RWPE1 (cell line): ENCODE data around the gene SLC44A4.

ENCODE experiments used
- CTCF ChIA-PET: fragments of 350-600 bp; sonication (Branson Sonifier 250); formaldehyde crosslinking; extraction: SDS; loops from one replicate; lab custom pipeline; 2021; lab: Yijun Ruan, JAX
- POLR2A ChIA-PET: fragments of 400-600 bp; formaldehyde crosslinking; extraction: SDS; loops from one replicate; lab custom pipeline; 2020; ENCODE audit warnings: antibody characterized with exemption; ENCODE audit not compliant: low non-redundant PET; lab: Yijun Ruan, JAX
- DNase-seq: peaks from one replicate; pipeline ENCODE4 v3.0.0; 2012; ENCODE audit warnings: low spot score
- H3K27ac ChIP-seq: fragments of 450-650 bp; 2 replicates; pipeline ENCODE4 v1.5.1; 2017
- TF ChIP-seq, protein P1 (sequence below): fragments of 450-650 bp; conservative IDR thresholded peaks from 2 replicates; pipeline ENCODE4 v1.5.1; 2017; ENCODE audit warnings: low read depth, mild to moderate bottlenecking

The SLC44A4 gene

DNA sequence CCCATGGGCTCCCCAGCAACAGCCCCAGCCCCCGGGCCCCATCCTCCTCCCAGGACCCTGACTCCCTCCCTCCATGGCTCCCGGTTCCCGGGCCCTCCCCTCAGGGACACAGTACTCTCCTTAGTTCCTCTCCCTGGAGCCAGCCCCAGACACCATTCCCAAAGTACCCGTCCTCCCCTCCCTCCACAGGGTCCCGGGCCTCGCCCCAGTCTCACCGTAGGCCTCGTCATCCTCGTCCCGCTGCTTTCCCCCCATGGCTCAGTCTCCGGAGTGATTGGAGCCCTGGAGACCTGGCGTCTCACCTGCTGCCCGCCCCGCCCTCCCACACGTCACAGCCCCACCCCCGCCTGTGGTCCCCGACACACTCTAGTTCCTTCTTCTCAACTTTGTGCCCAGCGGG lies at the start of gene SLC44A4:
Gene SLC44A4 (minus strand): TSS at position 272 of the 400 bp plus-strand sequence. CDS start 17 bp downstream, at position 255.
- no peak for DNase-seq
- TF ChIP-seq, protein P1, sequence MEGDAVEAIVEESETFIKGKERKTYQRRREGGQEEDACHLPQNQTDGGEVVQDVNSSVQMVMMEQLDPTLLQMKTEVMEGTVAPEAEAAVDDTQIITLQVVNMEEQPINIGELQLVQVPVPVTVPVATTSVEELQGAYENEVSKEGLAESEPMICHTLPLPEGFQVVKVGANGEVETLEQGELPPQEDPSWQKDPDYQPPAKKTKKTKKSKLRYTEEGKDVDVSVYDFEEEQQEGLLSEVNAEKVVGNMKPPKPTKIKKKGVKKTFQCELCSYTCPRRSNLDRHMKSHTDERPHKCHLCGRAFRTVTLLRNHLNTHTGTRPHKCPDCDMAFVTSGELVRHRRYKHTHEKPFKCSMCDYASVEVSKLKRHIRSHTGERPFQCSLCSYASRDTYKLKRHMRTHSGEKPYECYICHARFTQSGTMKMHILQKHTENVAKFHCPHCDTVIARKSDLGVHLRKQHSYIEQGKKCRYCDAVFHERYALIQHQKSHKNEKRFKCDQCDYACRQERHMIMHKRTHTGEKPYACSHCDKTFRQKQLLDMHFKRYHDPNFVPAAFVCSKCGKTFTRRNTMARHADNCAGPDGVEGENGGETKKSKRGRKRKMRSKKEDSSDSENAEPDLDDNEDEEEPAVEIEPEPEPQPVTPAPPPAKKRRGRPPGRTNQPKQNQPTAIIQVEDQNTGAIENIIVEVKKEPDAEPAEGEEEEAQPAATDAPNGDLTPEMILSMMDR = no peak
- CTCF ChIA-PET = interaction anchor here (1.0 kb wide), 1 partner anchor 15 kb away, joined by 4 read pairs; no protein-coding TSS in a partner anchor
- POLR2A ChIA-PET = no interaction called here
- peak within 1 kb of the TSS; percentile 40 for H3K27ac ChIP-seq

DNA sequence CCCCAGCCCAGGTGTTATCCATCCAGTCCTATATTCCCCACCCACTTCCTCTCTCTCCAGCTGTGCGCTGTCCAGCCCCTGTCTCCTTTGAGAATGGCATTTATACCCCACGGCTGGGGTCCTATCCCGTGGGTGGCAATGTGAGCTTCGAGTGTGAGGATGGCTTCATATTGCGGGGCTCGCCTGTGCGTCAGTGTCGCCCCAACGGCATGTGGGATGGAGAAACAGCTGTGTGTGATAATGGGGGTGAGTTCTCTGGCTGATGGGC lies 49.8 kb upstream of the SLC44A4 start:
- no peak overlapping the region for H3K27ac ChIP-seq
- POLR2A ChIA-PET = no interaction called here
- no peak for DNase-seq
- TF ChIP-seq, protein P1 = no peak
- CTCF ChIA-PET = no interaction called here

DNA sequence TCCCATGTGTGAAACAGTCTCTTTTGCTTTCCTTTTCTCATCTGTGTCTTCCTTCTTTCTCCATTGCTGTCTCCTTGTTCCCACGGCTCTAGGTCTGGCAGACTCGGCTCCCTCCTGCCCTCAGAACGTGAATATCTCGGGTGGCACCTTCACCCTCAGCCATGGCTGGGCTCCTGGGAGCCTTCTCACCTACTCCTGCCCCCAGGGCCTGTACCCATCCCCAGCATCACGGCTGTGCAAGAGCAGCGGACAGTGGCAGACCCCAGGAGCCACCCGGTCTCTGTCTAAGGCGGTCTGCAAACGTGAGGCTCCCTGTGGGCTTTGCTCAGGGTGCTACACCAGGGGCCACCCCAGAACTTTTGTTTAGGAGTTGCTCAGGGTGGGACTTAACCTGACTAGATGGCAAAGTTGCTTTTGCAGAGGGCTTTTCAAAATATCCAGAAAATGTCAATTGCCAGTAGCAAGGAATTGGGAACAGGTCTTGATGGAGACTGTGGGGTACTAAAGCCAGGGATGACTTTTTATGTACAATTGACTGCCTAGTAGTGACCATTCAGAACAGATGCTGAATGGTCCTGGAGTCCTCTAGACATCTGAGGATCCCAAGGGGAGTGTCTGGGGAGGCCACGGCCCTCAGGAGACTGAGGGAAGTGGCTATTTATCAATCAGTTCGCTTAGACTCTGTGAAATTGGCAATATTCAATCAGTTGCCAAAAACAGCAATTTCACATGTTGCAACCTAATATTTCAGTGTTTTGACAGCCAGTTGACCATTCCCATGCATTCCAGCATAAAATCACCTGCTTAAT lies 49.3 kb upstream of the SLC44A4 start:
- no peak overlapping the region for H3K27ac ChIP-seq
- TF ChIP-seq, protein P1 = no peak
- DNase-seq = no peak
- ChIA-PET POLR2A (no interaction called here), CTCF (no interaction called here)

DNA sequence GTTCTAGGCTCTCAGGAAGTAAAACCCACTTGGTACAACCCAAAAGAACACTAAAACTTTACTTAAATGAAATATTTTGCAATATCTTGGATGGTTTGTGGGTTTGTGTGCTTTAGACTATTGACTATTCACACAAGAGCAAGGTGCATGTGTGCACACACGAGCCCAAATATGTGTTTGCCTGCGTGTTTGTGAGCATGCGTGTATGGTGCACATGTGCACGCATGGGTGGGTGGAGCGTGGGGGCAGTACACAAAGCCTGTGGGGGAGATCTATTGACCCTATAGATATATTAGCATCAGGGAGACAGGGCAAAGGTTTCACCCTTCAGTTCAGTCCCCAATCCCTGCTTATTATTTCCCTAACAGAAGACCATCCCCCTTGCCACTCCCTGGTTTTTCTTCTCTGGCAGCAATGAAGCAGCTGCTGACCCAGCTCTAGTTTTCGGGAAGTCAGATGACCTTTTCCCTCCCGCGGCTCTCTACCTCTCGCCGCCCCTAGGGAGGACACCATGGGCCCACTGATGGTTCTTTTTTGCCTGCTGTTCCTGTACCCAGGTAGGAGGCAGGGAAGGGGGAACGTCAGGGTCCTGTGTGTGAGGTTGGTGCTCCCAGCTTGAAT lies 48.6 kb upstream of the SLC44A4 start, which contains the start of gene C2:
Gene C2 (plus strand): TSS at position 476 of the 621 bp plus-strand sequence. CDS start 36 bp downstream, at position 512.
- H3K27ac ChIP-seq = no peak within 1 kb of the TSS
- TF ChIP-seq, protein P1 = no peak
- DNase-seq = no peak
- CTCF ChIA-PET = no interaction called here
- POLR2A ChIA-PET = no interaction called here

DNA sequence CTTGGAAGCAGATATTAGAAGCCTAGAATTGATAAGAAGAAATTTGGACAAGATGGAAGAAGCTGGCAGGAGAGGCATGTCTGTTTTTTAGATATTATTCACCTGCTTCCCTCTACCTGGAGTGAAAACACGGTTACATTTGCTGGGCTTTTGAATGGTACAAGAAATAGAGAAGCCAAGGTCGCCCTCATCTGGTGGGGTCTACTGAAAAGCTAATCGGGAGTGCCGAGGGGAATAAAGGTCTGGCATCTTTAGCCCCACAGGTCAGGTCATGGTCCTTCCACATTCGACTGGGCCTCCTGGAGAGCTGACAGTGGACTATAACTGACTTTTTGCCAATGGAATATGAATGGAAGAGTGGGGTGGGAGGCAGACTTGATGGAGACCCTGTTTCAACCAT lies 44.1 kb upstream of the SLC44A4 start:
- POLR2A ChIA-PET = interaction anchor here (0.6 kb wide), 1 partner anchor 30 kb away, joined by 3 read pairs; no protein-coding TSS in a partner anchor
- DNase-seq = no peak
- no peak overlapping the region for H3K27ac ChIP-seq
- TF ChIP-seq, protein P1 = no peak
- CTCF ChIA-PET = interaction anchor here (0.6 to 1.6 kb wide), 2 partner anchors 21 to 28 kb away, joined by 4 to 6 read pairs; no protein-coding TSS in a partner anchor

DNA sequence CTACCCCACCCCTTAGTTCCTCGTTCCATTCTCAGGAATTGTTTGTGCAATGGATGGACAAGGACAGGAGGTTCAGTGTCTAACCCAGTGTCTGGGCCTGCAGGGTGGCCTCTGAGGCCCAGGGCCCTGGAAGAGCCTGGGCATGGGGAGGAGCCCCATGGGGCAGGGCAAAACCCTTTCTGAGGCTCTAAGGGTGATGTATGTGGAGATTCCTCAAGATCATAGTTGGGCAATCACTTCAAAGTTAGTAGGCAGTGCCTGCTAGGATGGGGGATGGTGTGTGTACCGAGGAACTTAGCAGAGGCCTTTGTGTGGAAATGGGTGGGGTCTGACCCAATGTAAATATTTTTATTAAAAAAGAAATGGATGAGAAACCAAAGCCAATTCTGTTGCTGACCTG lies 42.0 kb upstream of the SLC44A4 start:
- POLR2A ChIA-PET = no interaction called here
- CTCF ChIA-PET = no interaction called here
- TF ChIP-seq, protein P1 = no peak
- no peak for DNase-seq
- H3K27ac ChIP-seq = no peak overlapping the region
